Fibroblast of lung (primary cell): ENCODE results near the gene SMARCA4.

Experiments used
- CTCF ChIP-seq, 2 donors: IDR thresholded peaks in 1 of 2; conservative IDR thresholded peaks in 1 of 2; 1 replicate in 1 of 2; 2 replicates in 1 of 2; pipeline ENCODE4 v1.5.1; 2011 to 2012; ENCODE audit warnings: low read length in 2 of 2, control low read depth in 1 of 2, inconsistent platforms in 1 of 2, low read depth in 1 of 2, mild to moderate bottlenecking in 1 of 2
- EZH2 ChIP-seq: IDR thresholded peaks from 2 replicates; pipeline ENCODE4 v1.5.1; 2012; ENCODE audit warnings: low read length, control low read depth, mild to moderate bottlenecking; ENCODE audit errors: missing control alignments

GRCh38 chr19:10991076-10991475 lies 30.2 kb downstream of the SMARCA4 start:
- TF ChIP-seq CTCF (conservative IDR thresholded peaks at IDR 0.05 in 1 of 2, IDR thresholded peaks at IDR 0.05 in 1 of 2; ENCODE audit: low read depth in 1 of 2, low read length in 2 of 2) (no peak), EZH2 (no peak)
